Pons (tissue), 1 donor: Measurements from ENCODE around the gene LZTR1.
"Not testable (repeated sequence)": the region's sequence is repeated elsewhere in the genome, so short reads cannot be mapped to it uniquely, and the experiment has no call there.

Source experiments
- DNase-seq: peaks from one replicate; pipeline ENCODE4 v3.0.0-alpha.2; 2016; ENCODE audit warnings: low spot score

The LZTR1 gene

GRCh38 chr22:20981787-20982562 is at the start of gene LZTR1:
Gene LZTR1, plus strand, starts transcription at chr22:20982297. Its CDS starts 75 bp downstream, at chr22:20982372.
- peak; percentile 78 for DNase-seq

- DNase-seq: no peak
These were observed 48.2 kb upstream of the LZTR1 start for GRCh38 chr22:20933910-20934309.

- DNase-seq: not testable (repeated sequence)
These were observed 47.0 kb upstream of the LZTR1 start for GRCh38 chr22:20935049-20935448.

GRCh38 chr22:20935780-20936539 is 46.1 kb upstream of the LZTR1 start:
- not testable (repeated sequence) for DNase-seq

GRCh38 chr22:20937031-20937793 is 44.9 kb upstream of the LZTR1 start:
- DNase-seq: no peak

GRCh38 chr22:20937794-20938671 is 44.1 kb upstream of the LZTR1 start:
- no peak for DNase-seq

- DNase-seq: not testable (repeated sequence)
These were observed 42.5 kb upstream of the LZTR1 start for GRCh38 chr22:20939457-20940185.

- no peak for DNase-seq
These were observed 41.9 kb upstream of the LZTR1 start for GRCh38 chr22:20940186-20940651.

- DNase-seq: no peak
These were observed 41.2 kb upstream of the LZTR1 start for GRCh38 chr22:20940904-20941385.

GRCh38 chr22:20942203-20942902 is 39.7 kb upstream of the LZTR1 start:
- DNase-seq: not testable (repeated sequence)

- no peak for DNase-seq
These were observed 38.8 kb upstream of the LZTR1 start for GRCh38 chr22:20943104-20943933.

GRCh38 chr22:20944042-20944441 is 38.1 kb upstream of the LZTR1 start:
- DNase-seq: no peak

GRCh38 chr22:20945578-20945934 is 36.5 kb upstream of the LZTR1 start:
- no peak for DNase-seq

GRCh38 chr22:20946080-20946986 is 35.8 kb upstream of the LZTR1 start:
- DNase-seq: no peak

GRCh38 chr22:20946991-20947390 is 35.1 kb upstream of the LZTR1 start:
- DNase-seq: no peak

GRCh38 chr22:20948450-20948849 is 33.6 kb upstream of the LZTR1 start:
- DNase-seq: no peak

GRCh38 chr22:20948989-20949388 is 33.1 kb upstream of the LZTR1 start:
- no peak for DNase-seq

- DNase-seq: no peak
These were observed 32.4 kb upstream of the LZTR1 start for GRCh38 chr22:20949698-20950183.
